ENCODE data around the gene TRAPPC2L. TPM values are rescaled to one million over a fixed set of nuclear protein-coding genes. Genes with fewer than 3 reads are reported as not detected.
"Not testable (repeated sequence)": the region's sequence is repeated elsewhere in the genome, so short reads cannot be mapped to it uniquely, and the experiment has no call there.

Gene TRAPPC2L
- total and polyA plus RNA-seq, 7 donors, result 30.7 to 56.5 (median 42.1) TPM

DNA sequence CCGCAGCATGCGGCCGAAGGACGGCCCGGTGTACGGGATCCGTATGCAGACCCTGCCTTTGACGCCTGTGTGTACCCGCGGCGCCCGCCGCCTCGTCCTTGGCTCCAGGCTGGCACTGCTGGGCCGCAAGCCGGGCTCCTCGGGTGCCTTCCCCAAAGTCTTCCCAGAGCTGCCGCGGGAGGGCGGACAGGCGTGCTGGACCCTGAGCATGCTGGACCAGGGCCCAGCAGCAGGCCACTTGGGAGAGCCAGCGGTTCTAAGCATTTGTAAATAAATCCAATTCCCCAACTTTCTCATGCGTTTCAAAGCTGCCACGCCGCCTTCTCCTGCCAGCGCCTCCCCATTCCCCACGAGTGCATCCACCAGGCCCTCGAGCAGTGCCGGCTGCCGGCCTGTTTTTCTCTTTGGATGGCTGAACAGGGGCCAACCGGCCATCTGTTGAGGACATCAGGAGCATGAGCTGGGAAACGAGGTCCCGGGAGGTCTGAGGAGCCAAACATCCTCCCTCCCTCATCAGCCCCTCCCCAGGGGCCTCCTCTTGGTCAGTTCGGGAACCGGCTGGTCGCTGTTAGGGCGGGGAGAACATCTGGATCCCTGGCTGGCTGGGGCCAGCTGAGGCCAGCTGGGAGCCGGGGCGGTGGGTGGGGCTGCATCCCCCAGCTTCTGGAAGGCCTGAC, 30.1 kb downstream of the TRAPPC2L start:
- H3K9me3 ChIP-seq, result no peaks in the 10 kb centered on the region
- peaks cover 0 to 4% (median 0%) of the 10 kb centered on the region in 4 donors for H3K4me1 ChIP-seq
- H3K4me3 ChIP-seq, result no peak overlapping the region
- TF ChIP-seq CTCF (IDR thresholded peaks at IDR 0.05) (no peak), POLR2AphosphoS5 (IDR thresholded peaks at IDR 0.05) (peak; percentile 49 to 82 (median 65)), EP300 (IDR thresholded peaks at IDR 0.05) (no peak)
- peak; percentile 96 for DNase-seq
- WGBS, 2 donors, result 66 to 75% methylated on average over 39 of the region's 39 CpGs
- intact Hi-C loops (cut with DNase I), result no loop called here
- H3K36me3 ChIP-seq, result no peaks in the 10 kb centered on the region
- H3K27ac ChIP-seq, result peak overlapping the region; percentile 7 to 45 (median 40)
- H3K27me3 ChIP-seq, result peaks cover 0 to 18% (median 5%) of the 10 kb centered on the region in 3 donors

DNA sequence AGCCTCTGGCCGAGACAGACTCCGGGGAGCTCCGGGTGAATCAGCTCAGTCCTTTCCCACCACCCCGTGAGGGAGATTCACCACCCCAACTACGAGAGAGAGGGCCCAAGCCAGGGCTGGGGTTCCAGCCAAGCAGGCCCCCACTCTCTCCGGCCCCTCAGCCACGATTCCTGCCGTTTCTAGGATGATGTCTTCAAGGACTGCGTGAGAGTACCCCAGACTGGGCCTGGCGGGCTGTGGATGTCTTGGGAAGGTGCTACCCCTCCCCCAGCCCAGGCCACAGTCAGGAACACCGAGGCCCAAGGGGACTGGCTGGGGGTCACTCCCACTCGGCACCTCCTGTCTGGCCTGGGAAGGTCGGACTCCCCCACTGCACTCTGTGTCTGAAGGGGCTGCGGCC, 31.1 kb downstream of the TRAPPC2L start:
- TF ChIP-seq EP300 (IDR thresholded peaks at IDR 0.05) (no peak), POLR2A (IDR thresholded peaks at IDR 0.05) (no peak), POLR2AphosphoS5 (IDR thresholded peaks at IDR 0.05) (no peak), CTCF (IDR thresholded peaks at IDR 0.05) (no peak)
- peaks cover 0 to 4% (median 0%) of the 10 kb centered on the region in 4 donors for H3K4me1 ChIP-seq
- no peak overlapping the region for H3K4me3 ChIP-seq
- intact Hi-C loops (cut with DNase I), result no loop called here
- no peaks in the 10 kb centered on the region for H3K9me3 ChIP-seq
- no peak for DNase-seq
- 66 to 82% methylated on average over 14 of the region's 14 CpGs for WGBS, 2 donors
- peak overlapping the region; percentile 7 to 41 (median 38) for H3K27ac ChIP-seq
- no peaks in the 10 kb centered on the region for H3K36me3 ChIP-seq
- peaks cover 0 to 9% (median 0%) of the 10 kb centered on the region in 3 donors for H3K27me3 ChIP-seq

GRCh38 chr16:88888461-88889387, 31.8 kb downstream of the TRAPPC2L start:
- TF ChIP-seq POLR2AphosphoS5 (IDR thresholded peaks at IDR 0.05) (no peak), EP300 (IDR thresholded peaks at IDR 0.05) (no peak), POLR2A (IDR thresholded peaks at IDR 0.05) (no peak)
- no peak for DNase-seq

DNA sequence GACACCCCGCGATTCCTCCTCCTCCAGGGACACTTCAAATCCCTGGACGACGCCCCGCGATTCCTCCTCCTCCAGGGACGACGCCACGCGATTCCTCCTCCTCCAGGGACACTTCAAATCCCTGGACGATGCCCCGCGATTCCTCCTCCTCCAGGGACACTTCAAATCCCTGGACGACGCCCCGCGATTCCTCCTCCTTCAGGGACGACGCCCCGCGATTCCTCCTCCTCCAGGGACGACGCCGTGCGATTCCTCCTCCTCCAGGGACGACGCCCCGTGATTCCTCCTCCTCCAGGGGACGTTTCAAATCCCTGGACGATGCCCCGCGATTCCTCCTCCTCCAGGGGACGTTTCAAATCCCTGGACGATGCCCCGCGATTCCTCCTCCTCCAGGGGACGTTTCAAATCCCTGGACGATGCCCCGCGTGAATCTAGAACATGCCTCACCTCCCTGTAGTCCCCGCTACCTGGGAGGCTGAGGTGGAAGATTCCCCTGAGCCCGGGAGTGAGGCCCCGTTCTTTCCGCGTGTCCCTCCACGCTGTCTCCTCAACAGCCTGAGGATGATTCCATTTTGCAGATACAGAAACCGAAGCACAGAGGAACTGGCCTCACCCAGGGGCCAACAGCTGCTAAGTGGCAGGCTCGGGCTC, 32.9 kb downstream of the TRAPPC2L start:
- 88 to 96% methylated on average over 48 of the region's 48 CpGs for WGBS, 2 donors
- H3K9me3 ChIP-seq; H3K36me3 ChIP-seq; intact Hi-C loops (cut with DNase I); H3K27me3 ChIP-seq; DNase-seq; H3K4me3 ChIP-seq; H3K4me1 ChIP-seq; H3K27ac ChIP-seq: not testable (repeated sequence)

More at GRCh38 chr16:88888461-88889387, 31.8 kb downstream of the TRAPPC2L start:
- H3K4me1 ChIP-seq, result peaks cover 0 to 4% (median 0%) of the 10 kb centered on the region in 4 donors
- H3K4me3 ChIP-seq, result no peak overlapping the region
- intact Hi-C loops (cut with DNase I), result no loop called here
- no peaks in the 10 kb centered on the region for H3K36me3 ChIP-seq
- no peaks in the 10 kb centered on the region for H3K9me3 ChIP-seq
- no peak overlapping the region for H3K27ac ChIP-seq
- 54 to 82% methylated on average over 30 of the region's 30 CpGs for WGBS, 2 donors
- H3K27me3 ChIP-seq, result peaks cover 0 to 8% (median 0%) of the 10 kb centered on the region in 3 donors

GRCh38 chr16:88891083-88891482, 34.2 kb downstream of the TRAPPC2L start:
- Histone ChIP-seq H3K4me1 (peaks cover 0 to 4% (median 0%) of the 10 kb centered on the region in 4 donors), H3K27ac (no peak overlapping the region), H3K9me3 (no peaks in the 10 kb centered on the region), H3K36me3 (no peaks in the 10 kb centered on the region), H3K4me3 (no peak overlapping the region), H3K27me3 (peaks cover 0 to 3% (median 0%) of the 10 kb centered on the region in 3 donors)
- no peak for DNase-seq
- WGBS, 2 donors, result 74 to 93% methylated on average over 16 of the region's 16 CpGs
- intact Hi-C loops (cut with DNase I), result no loop called here
- TF ChIP-seq POLR2A (IDR thresholded peaks at IDR 0.05) (no peak), EP300 (IDR thresholded peaks at IDR 0.05) (no peak), POLR2AphosphoS5 (IDR thresholded peaks at IDR 0.05) (no peak), CTCF (IDR thresholded peaks at IDR 0.05) (no peak)
